ENCODE results near the gene TRIM40.
A peak's percentile ranks its signal among the peaks of the same experiment; 100 is the strongest.

Gene TRIM40, protein sequence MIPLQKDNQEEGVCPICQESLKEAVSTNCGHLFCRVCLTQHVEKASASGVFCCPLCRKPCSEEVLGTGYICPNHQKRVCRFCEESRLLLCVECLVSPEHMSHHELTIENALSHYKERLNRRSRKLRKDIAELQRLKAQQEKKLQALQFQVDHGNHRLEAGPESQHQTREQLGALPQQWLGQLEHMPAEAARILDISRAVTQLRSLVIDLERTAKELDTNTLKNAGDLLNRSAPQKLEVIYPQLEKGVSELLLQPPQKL

GRCh38 chr6:30135757-30136156 is at the start of gene TRIM40:
TRIM40 (plus strand) TSS chr6:30136140; CDS start chr6:30137037, 897 bp downstream.
- TF ChIP-seq CTCF (IDR thresholded peaks at IDR 0.05; ENCODE audit: poor library complexity, severe bottlenecking): no peak
- no peaks in the 10 kb centered on the region for H3K9me3 ChIP-seq (ENCODE audit: severe bottlenecking)
- no peak within 1 kb of the TSS for H3K27ac ChIP-seq (ENCODE audit: poor library complexity, severe bottlenecking)
- ATAC-seq (ENCODE audit: low read depth): no peak
- no peak within 1 kb of the TSS for H3K4me3 ChIP-seq (ENCODE audit: severe bottlenecking)
- no peak for DNase-seq (ENCODE audit: low spot score)
- H3K27me3 ChIP-seq (ENCODE audit: insufficient read depth, poor library complexity, severe bottlenecking): no peaks in the 10 kb centered on the region
- H3K36me3 ChIP-seq (ENCODE audit: low read depth): no peaks in the 10 kb centered on the region
- H3K4me1 ChIP-seq (ENCODE audit: insufficient read depth, poor library complexity, severe bottlenecking): no peaks in the 10 kb centered on the region

- H3K4me3 ChIP-seq (ENCODE audit: severe bottlenecking): no peak overlapping the region
- DNase-seq (ENCODE audit: low spot score) (no peak), ATAC-seq (ENCODE audit: low read depth) (no peak)
- peaks cover 11% of the 10 kb centered on the region for H3K4me1 ChIP-seq (ENCODE audit: insufficient read depth, poor library complexity, severe bottlenecking)
- no peak for TF ChIP-seq CTCF (IDR thresholded peaks at IDR 0.05; ENCODE audit: poor library complexity, severe bottlenecking)
- H3K27ac ChIP-seq (ENCODE audit: poor library complexity, severe bottlenecking): no peak overlapping the region
- no peaks in the 10 kb centered on the region for H3K36me3 ChIP-seq (ENCODE audit: low read depth)
- no peaks in the 10 kb centered on the region for H3K27me3 ChIP-seq (ENCODE audit: insufficient read depth, poor library complexity, severe bottlenecking)
- H3K9me3 ChIP-seq (ENCODE audit: severe bottlenecking): no peaks in the 10 kb centered on the region
Observed at GRCh38 chr6:30087876-30088275, 48.1 kb upstream of the TRIM40 start.

GRCh38 chr6:30091577-30092381 is 44.2 kb upstream of the TRIM40 start:
- H3K27ac ChIP-seq (ENCODE audit: poor library complexity, severe bottlenecking): no peak overlapping the region
- DNase-seq (ENCODE audit: low spot score) (no peak), ATAC-seq (ENCODE audit: low read depth) (peak; percentile 89)
- no peaks in the 10 kb centered on the region for H3K36me3 ChIP-seq (ENCODE audit: low read depth)
- no peak overlapping the region for H3K4me3 ChIP-seq (ENCODE audit: severe bottlenecking)
- TF ChIP-seq CTCF (IDR thresholded peaks at IDR 0.05; ENCODE audit: poor library complexity, severe bottlenecking): no peak
- H3K4me1 ChIP-seq (ENCODE audit: insufficient read depth, poor library complexity, severe bottlenecking): peaks cover 11% of the 10 kb centered on the region
- H3K27me3 ChIP-seq (ENCODE audit: insufficient read depth, poor library complexity, severe bottlenecking): no peaks in the 10 kb centered on the region
- no peaks in the 10 kb centered on the region for H3K9me3 ChIP-seq (ENCODE audit: severe bottlenecking)

DNA sequence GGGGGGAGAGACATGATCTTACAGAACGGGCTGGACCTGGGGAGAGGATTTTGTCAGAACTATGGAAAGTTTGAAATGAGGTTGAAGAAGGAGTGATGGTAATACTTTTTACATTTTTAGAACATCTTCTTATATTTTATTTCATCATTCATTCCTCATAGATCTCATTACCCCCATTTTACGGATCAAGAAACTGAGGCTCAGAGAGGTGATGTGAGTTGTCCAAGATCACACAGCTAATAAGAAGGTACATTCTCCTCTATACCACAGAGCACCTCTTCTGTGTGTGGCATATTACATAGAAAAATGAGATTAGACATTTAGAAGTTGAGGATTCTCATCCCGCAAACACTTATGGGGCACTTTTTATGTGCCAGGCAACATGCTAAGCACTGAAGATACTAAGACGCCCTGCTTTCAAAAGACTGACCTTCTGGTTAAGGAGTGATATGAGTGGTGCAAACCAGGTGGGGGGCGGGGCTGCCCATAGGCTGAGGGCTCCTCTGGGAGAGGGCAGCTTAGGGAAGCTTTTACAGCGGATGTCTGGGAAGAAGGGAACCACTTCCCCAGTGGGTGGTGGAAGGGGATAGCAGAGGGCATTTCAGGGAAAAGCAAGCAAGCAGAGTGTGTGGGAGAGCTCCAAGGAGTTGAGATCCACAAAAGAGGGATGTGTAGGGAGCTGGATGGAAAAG is 42.9 kb upstream of the TRIM40 start:
- no peak for DNase-seq (ENCODE audit: low spot score)
- no peak for TF ChIP-seq CTCF (IDR thresholded peaks at IDR 0.05; ENCODE audit: poor library complexity, severe bottlenecking)
- no peaks in the 10 kb centered on the region for H3K27me3 ChIP-seq (ENCODE audit: insufficient read depth, poor library complexity, severe bottlenecking)

More for the DNA sequence above, 42.9 kb upstream of the TRIM40 start:
- Histone ChIP-seq H3K27ac (ENCODE audit: poor library complexity, severe bottlenecking) (no peak overlapping the region), H3K4me3 (ENCODE audit: severe bottlenecking) (no peak overlapping the region), H3K36me3 (ENCODE audit: low read depth) (no peaks in the 10 kb centered on the region), H3K9me3 (ENCODE audit: severe bottlenecking) (no peaks in the 10 kb centered on the region), H3K4me1 (ENCODE audit: insufficient read depth, poor library complexity, severe bottlenecking) (peaks cover 8% of the 10 kb centered on the region)
- ATAC-seq (ENCODE audit: low read depth): no peak
